HG03064 (cell line): ENCODE results near the gene TAOK1.
A peak's percentile ranks its signal among the peaks of the same experiment; 100 is the strongest.
"Not testable (repeated sequence)": the region's sequence is repeated elsewhere in the genome, so short reads cannot be mapped to it uniquely, and the experiment has no call there.

Experiments used
- ATAC-seq: cut with Tn5 transposase; IDR thresholded peaks from one replicate; pipeline ENCODE4 v1.9.1; 2021; ENCODE audit warnings: low read depth; ENCODE audit not compliant: unreplicated experiment

The TAOK1 gene

DNA sequence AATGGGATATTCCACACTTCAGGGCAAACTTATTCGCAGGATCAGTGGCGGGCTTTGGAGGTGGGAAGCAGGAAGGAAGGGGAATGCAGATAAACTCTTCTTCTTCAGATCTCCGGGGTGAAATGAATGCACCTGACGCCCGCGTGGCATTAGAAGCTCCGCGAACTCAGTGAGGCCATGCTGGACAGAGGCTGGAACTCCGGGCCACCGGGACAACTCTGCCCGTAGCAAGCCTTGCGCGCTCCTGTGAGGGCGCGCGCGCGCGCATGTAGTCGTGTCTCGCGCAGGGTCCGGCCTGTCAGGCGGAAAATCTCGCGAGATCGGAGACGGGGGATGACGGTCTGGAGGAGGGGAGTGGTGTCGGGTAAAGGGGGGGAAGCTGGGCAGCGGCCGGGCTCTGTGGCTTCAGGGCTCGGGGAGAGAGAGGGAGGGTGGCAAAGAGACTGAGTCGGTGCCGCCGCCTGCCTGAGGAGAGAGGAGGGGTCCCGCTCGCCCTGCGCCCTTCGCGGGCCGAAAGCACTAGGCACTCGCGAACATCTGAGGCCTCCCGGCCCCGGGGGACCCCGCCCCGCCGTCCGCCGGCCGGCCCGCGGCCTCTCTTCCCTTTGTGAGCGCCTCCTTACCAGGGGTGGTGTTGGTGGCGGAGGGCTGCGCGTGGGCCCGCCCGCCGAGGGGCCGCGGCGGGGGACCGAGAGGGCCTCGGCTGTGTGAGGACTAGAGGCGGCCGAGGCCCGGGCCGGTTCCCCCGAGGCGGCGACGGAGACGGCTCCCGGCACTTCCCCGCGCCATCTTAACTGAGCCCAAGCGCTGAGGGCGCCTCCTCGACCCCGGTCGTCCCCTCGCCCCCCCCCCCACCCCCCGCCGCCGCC is at the start of gene TAOK1:
Gene TAOK1, plus strand, starts transcription at position 382 of the 869 bp plus-strand sequence. CDS start 61,186 bp downstream, outside the sequence.
- peak; percentile 70 for ATAC-seq

DNA sequence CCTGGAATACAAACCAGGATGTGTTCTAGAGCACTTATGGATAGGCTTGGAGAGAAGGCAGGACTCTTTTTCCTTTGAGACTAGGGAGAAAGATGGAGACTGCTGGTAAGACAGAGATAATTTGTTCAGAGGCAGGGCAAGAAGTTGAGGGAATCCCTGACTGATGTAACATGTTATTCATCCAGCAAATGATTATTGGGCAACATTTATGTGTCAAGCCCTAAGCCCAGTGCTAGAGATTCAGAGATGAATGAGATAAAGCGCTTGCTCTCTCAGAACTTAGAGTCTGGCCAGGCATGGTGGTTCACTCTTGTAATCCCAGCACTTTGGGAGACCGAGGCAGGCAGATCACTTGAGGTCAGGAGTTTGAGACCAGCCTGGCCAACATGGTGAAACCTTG is 48.4 kb upstream of the TAOK1 start:
- no peak for ATAC-seq

DNA sequence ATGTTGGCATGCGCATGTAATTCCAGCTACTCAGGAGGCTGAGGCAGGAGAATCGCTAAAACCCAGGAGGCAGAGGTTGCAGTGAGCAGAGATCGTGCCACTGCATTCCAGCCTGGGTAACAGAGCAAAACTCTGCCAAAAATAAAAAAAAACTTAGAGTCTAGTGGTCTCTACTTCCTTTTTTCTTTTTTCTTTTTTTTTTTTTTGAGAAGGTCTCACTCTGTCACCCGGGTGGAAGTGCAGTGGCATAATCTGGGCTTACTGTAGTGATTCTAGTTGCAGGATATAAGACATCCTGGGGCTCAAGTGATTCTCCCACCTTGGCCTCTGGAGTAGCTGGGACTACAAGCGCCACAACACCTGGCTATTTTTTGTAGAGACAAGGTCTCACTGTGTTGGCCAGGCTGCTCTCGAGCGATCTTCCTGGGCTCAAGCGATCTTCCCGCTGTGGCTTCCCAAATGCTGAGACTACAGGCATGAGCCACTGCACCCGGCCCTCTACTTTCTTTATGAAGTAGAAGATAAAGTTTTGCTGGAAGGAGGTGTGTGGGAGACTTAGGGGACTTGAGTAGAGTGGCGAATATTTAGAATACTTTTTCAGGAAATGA is 47.9 kb upstream of the TAOK1 start:
- ATAC-seq: no peak

DNA sequence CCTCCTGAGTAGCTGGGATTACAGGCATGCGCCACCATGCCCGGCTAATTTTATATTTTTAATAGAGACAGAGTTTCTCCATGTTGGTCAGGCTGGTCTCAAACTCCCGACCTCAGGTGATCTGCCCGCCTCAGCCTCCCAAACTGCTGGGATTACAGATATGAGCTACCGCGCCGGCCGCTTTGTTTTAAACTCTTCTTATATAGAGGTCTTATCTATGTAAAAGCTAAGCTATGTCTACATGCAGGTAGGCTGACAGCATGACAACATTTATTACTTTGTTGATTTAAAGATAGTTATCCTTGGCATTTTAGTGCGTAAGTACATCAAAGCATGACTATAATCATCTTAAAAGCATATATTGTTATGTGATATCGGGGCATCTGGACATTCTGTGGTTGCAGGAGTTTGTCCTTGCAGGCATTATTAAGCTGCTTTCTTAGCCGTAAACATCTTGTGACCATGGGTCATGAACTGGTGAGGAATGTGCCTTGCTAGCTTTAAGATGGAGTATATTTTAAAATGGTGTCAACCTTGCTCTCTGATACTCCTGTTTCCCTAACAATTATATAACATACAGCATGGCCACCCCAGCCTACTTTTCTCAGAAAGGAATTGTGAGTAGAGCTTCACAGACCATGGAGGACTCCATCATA is 45.8 kb upstream of the TAOK1 start:
- no peak for ATAC-seq

DNA sequence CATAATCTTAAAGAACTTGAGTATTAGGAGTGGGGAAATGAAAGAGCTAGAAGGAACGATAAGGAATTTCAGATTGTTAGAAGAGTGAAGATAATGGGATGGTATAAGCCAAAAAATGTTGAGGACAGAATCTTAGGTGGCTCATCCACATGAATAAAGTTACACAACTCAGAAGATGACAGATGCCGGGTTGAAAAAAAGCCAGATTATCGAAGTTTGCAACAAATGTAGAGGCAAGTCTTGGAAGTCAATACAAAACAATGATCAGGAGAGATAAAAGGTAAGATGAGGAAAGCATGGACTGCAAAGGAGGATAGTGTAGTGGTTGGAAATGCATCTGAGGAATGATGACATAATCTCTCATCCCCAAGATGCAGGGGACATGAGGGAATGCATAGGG is 45.1 kb upstream of the TAOK1 start:
- no peak for ATAC-seq

DNA sequence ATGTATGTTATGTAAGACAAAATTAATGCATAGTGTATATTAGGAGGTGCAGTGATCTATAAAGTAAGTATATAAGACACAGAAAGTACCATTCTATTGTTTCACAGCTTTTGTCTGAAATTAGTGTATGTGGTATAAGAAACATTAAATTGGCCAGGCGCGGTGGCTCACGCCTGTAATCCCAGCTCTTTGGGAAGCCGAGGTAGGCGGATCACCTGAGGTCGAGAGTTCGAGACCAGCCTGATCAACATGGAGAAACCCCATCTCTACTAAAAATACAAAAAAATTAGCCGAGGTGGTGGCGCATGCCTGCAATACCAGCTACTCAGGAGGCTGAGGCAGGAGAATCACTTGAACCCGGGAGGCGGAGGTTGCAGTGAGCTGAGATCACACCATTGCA is 44.7 kb upstream of the TAOK1 start:
- not testable (repeated sequence) for ATAC-seq

DNA sequence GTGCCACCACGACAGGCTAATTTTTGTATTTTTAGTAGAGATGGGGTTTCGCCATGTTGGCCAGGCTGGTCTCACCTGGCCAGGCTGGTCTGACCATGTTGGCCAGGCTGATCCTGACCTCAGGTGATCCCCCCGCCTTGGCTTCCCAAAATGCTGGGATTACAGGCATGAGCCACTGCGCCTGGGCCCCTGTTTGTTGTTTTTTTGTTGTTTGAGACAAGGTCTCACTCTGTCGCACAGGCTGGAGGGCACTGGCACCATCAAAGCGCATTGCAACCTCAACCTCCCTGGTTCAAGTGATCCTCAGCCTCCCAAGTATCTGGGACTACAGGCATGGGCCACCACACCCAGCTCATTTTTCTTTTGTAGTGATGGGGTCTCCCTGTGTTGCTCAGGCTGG is 43.7 kb upstream of the TAOK1 start:
- no peak for ATAC-seq

DNA sequence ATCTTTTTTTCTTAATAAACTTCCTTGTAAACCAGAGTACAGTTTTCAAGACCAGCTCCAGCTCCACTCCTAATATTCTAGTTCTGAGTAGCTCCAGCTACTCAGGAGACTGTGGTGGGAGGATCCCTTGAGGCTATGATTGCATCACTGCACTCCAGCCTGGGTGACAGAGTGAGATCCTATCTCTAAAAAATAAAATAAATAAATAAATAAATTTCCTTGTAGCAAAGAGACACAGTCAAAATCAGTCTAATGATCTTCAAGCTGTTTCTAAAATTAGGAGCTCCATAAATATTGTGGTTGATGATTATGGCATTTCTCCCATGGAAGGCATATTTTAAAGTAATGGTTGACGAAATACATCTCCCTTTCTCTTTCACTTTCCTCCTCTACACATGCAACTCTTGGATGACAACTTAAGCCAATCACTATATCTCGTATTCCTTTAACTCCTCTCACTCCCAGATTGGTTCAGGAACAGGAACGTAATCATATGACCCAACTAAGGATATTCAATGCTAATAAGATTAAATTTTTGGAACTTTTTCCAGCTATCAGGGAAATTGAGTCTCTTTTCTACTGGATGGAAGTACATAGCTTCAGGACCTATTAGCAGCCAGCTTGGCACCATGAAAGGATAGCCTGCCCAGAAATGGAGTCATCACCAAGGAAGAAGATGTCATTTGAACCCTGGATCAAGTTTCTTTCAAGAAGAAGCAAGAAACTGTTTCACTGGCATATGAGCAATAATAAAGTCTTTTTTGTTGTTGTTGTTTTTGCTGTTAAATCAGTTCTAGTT is 42.1 kb upstream of the TAOK1 start:
- no peak for ATAC-seq

DNA sequence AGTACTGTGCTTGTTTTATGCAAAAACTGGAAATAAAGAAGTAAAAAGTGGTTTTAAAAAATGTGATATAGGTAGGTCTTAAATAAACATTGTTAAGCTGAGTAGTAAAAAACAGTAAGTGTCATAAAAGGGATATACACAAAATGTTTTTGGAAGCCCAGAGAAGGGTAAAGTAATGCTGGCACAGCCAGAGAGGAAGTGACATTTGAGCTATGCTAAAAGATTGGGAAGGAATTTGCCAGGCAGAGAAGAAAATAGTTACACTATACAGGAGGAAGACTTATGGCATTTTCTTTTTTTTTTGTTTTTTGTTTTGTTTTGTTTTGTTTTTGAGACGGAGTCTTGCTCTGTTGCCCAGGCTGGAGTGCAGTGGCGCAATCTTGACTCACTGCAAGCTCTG is 40.8 kb upstream of the TAOK1 start:
- no peak for ATAC-seq

DNA sequence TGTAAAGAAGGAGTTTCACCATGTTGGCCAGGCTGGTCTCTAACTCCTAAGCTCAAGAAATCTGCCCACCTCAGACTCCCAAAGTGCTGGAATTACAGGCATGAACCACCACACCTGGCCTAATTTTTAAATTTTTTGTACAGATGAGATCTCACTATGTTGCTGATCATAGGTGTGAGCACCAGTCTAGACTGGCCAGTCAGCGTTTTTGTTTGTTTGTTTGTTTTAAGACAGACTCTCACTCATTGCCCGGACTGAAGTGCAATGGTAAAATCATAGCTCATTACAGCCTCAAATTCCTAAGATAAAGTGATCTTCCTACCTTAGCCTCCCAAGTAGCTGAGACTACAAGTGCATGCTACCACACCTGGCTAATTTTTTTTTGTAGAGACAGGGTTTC is 38.0 kb upstream of the TAOK1 start:
- ATAC-seq: no peak

DNA sequence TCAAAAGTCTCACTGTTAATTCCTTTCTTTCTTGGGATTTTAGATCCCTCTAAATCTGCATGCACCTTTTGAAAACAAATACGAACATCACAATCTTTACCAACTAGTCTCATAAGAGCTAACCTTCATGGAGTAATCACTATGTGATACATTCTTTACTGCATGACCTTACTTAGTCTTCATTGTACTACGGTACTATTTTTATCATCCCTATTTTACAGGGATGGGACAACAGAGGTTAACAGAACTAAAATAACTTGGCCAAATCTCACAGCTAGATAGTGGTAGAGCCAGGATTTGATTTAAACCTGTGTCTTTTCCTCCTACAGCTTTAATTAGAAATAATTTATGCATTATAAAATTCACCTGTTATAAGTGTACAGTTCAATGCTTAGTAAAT is 32.9 kb upstream of the TAOK1 start:
- ATAC-seq: no peak

DNA sequence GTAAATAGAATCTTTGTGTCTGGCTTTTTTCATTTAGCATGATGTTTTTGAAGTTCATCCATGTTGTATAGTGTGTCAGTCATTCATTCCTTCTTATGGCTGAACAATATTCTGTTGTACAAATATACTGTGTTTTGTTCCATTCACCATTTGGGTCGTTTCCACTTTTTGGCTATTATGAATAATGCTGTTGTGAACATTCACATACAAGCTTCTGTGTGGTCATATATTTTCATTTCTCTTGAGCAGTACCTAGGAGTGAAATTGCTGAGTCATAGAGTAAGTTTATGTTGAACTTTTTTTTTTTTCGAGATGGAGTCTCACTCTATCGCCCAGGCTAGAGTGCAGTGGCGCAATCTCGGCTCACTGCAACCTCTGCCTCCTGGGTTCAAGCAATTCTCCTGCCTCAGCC is 32.3 kb upstream of the TAOK1 start:
- no peak for ATAC-seq

DNA sequence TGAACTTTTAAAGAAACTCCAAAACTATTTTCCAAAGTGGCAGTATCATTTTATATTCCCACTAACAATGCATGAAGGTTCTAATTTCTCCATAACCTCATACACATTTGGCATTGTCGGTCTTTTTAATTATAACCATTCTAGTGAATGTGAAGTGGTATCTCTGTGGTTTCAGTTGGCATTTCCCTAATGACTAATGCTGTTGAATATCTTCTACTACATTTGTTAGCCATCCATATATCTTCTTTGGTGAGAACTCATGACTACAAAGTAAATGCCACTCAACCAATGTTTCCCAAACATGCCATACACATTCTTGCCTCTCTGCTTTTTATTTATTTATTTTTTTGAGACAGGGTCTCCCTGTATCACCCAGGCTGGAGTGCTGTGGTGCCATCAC is 31.7 kb upstream of the TAOK1 start:
- no peak for ATAC-seq

DNA sequence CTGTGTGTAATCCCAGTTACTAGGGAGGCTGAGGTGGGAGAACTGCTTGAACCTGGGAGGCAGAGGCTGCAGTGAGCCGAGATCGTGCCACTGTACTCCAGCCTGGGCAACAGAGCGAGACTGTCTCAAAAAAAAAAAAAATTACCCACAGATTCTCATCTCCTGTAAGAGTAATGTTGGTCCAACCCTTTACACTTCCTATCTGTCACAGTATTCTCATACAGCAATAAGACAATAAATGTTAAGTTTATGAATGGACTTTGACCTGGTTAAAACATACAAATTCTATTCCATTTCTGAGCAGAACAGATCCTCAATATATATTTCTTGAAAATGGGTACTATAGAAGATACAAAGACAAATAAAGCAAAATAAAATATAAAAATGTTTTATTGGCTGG is 30.4 kb upstream of the TAOK1 start:
- ATAC-seq: no peak

DNA sequence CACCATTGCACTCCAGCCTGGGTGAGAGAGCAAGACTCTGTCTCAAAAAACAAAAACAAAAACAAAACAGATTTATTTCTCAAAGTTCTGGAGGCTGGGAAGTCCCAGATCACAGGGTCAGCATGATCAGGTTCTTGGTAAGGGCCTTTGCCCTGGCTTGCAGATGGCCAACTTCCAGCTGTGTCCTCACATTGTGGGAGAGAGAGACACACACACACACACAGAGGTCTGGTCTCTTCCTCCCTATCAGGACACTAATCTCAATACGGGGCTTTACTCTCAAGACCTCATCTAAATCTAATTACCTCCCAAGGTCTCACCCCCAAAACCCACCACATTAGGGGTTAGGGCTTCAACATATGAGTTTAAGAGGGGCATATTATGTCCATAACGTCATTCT is 26.4 kb upstream of the TAOK1 start:
- ATAC-seq: no peak

DNA sequence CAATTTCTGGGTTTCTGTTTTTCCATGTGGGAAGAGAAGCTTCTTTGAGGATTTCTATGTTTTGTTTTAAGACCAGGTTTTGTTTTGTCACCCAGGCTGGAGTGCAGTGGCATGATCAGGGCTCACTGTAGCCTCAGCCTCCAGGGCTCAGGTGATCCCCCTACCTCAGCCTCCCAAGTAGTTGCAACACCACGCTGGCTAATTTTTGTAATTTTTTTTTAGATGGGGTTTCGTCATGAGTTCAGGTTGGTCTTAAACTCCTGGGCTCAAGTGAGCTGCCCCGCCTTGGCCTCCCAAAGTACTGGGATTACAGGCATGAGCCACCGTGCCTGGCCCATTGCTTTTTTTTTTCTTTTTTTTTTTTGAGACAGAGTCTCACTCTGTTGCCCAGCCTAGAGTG is 25.5 kb upstream of the TAOK1 start:
- ATAC-seq: no peak

DNA sequence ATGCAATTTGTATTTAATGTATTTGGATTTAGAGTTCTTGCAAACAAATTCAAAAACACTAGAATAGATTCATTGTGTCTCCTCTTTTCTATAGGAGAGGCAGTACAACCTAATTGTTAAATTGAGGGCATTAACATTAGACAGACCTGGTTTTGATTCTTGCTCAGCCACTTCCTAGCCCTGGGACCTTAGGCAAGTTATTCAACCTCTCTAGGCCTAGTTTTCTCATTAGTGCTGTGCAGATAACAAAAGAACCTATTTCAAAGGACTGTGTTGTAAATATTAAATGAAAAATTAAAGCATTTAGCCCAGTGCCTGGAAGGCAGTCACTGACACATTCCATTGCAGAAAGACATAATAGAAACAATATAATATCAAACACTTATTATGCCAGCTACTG is 22.0 kb upstream of the TAOK1 start:
- ATAC-seq: no peak

DNA sequence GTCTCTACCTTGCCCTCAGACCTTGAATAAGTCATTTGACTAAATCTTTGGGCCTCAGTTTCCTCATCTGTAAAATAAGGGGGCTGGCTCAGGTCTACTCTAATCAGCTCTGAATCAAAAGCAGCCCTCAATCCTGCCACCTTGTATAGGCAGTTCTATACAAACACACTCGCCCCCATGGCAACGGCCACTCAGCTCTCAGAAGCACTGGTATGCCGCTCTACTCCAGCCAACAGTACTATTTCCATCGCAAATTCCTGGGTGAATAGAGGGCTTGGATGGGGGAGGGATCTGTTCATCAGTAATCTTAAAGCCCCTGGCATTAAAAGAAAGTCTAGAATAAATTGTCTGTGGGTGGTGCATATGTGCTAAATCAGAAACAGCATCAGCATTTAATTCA is 21.2 kb upstream of the TAOK1 start:
- ATAC-seq: no peak

DNA sequence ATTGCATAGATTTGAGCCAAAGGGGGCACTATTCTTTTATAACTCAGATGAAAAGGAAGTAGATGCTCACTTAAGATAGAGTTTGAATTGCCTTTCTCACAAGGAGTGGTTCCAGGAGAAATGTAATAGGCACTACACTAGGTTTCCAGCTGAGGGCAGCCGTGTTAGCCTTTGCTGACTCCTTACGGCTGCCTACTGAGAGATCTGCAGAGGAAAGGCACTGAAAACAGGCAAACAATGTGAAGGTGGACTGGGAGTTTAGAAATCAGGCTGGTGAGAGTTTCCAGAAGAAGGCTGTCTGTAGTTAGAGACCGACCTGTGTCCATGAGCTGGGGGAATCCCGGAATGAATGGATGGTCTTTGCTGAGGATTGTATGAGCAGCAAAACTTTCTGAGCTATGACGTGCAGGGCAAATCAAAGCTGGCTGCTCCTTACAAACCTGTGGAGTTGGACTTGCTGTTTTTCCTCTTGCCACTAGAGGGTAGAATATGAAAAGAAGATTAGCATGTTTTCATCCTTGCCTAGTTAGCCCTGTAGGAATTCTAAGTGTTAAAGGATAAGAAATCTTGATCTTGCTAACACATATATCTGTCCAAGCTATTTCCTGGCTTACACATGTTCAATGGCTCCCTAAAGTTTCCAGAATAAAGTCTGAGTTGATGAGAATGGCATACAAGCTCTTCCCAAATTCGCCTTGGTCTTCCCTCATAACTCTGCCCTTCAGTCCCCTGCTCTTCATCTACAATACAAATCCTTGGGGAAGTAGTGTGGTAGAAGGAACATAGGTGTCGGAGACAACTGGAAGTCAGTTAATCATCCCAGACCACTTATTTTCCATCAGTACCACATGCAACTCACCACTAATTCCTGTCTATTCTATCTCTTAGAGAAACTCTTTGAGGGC is 20.1 kb upstream of the TAOK1 start:
- no peak for ATAC-seq
